ENCODE data around the gene CRNN.

CRNN gene

GRCh38 chr1:152367436-152367835 lies 46.6 kb downstream of the CRNN start:
- H3K27ac ChIP-seq = no peak overlapping the region
- TF ChIP-seq CTCF (conservative IDR thresholded peaks at IDR 0.05) = no peak

GRCh38 chr1:152359906-152360305 lies 54.2 kb downstream of the CRNN start, which contains the start of gene FLG2:
Gene FLG2, minus strand, starts transcription at chr1:152360006. Its CDS starts 1,122 bp downstream, at chr1:152358884.
- H3K27ac ChIP-seq = no peak within 1 kb of the TSS
- TF ChIP-seq CTCF (conservative IDR thresholded peaks at IDR 0.05) = no peak
